IPS-18a (cell line): ENCODE data around the gene PRKCA.

Experiments
- H3K27ac ChIP-seq: one replicate; pipeline ENCODE4 v1.5.1; 2013; ENCODE audit warnings: low read length
- H3K27me3 ChIP-seq: one replicate; pipeline ENCODE4 v1.6.1; 2013; ENCODE audit warnings: mild to moderate bottlenecking, low read length; ENCODE audit not compliant: control insufficient read depth, insufficient read depth
- H3K36me3 ChIP-seq: one replicate; pipeline ENCODE4 v1.6.1; 2013; ENCODE audit warnings: low read depth, low read length; ENCODE audit not compliant: control insufficient read depth
- H3K4me1 ChIP-seq: one replicate; pipeline ENCODE4 v1.6.1; 2013; ENCODE audit warnings: low read depth, low read length; ENCODE audit not compliant: control insufficient read depth
- H3K4me3 ChIP-seq: one replicate; pipeline ENCODE4 v1.5.1; 2013; ENCODE audit warnings: low read length
- H3K9ac ChIP-seq: one replicate; pipeline ENCODE4 v1.6.1; 2013; ENCODE audit warnings: mild to moderate bottlenecking, low read length, moderate library complexity
- H3K9me3 ChIP-seq: one replicate; pipeline ENCODE4 v1.6.1; 2013; ENCODE audit warnings: low read depth, low read length; ENCODE audit not compliant: control insufficient read depth

Gene PRKCA

DNA sequence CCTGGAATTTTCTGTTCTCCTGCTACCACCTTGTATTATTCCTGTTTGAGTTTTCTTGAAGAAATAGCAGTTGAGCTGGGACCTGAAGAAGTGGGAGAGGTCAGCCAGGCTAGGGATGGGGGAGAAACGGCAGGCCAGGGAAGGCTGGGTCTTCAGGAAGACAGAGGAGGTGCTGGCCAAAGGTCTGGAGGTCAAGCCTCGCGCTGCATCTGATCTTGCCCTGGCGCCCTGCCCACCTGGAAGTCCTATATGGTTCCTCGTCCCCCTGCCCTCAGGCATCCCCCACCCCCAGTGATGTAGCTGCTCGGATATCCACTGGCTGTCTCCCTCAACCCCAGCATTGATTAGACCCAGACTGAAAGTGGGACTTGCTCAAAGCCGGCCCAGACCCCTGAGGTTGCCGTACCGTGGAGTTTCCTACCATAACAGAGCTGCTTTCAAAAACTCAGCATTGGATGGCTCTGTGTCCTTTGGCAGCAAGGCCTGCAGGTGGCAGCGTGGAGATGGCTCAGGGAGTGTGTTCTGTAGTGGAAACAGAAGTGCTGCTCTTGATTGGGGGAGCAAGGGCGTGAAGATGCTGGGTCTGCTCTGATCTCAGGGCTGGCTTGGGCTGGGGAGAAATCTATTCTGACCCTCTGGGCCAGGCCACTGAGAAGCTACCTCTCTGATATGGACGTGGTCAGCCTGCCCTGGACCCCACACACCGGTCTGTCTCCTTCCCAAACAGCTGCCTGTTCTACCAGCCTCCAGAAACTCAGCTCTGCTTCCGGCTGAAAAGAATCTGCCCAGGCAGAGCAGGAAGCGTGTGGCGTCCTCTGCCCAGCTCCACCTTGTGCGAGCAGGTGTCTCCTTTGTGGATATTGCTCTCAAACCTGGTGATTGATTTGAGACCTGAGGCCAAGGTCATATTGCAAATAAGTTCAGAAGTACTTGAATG is 425.5 kb downstream of the PRKCA start:
- H3K36me3 ChIP-seq = no peaks in the 10 kb centered on the region
- H3K4me1 ChIP-seq = peaks cover 14% of the 10 kb centered on the region
- H3K4me3 ChIP-seq = no peak overlapping the region
- H3K27ac ChIP-seq = no peak overlapping the region
- H3K9ac ChIP-seq = no peak overlapping the region
- no peaks in the 10 kb centered on the region for H3K27me3 ChIP-seq
- no peaks in the 10 kb centered on the region for H3K9me3 ChIP-seq

DNA sequence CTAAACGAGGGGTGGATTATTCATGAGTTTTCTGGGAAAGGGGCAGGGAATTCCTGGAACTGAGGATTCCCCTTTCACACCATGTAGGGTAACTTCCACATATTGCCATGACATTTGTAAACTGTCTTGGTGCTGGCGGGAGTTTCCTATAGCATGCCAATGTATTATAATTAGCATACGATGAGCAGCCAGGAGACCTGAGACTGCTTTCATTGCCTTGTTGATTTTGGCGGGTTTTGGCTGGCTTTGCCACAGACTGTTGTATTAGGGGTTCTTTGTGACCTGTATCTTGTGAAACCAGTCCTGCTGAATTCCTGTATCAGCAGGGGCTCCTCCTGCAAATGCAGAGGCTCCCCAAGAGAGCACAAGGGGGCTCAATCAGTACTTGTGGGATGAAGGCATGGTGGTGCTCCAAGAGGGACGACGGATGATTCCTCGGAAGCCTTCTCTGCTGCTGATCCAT is 428.1 kb downstream of the PRKCA start:
- peak overlapping the region; percentile 33 for H3K9ac ChIP-seq
- H3K9me3 ChIP-seq = no peaks in the 10 kb centered on the region
- no peak overlapping the region for H3K4me3 ChIP-seq
- peak overlapping the region; percentile 35 for H3K27ac ChIP-seq
- peaks cover 9% of the 10 kb centered on the region for H3K4me1 ChIP-seq
- H3K27me3 ChIP-seq = no peaks in the 10 kb centered on the region
- no peaks in the 10 kb centered on the region for H3K36me3 ChIP-seq

DNA sequence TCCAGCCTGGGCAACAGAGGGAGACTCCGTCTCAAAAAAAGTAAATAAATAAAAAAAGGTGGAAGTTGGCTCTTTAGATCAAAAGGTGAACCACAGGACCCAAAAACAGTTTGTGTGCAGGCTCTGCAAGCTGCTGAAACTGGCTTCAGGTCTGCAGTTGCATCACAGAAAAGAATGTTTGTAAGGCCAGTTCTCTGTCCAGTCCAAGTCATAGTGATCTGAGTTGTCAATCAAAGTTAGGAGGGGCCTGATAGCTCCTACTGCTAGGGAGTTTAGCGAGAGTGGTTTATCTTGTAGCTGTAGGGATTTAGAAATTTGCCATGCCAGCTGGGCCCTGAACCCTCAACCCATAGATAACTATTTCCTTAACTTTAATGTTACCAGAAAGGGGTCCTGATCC is 431.3 kb downstream of the PRKCA start:
- Histone ChIP-seq H3K4me3 (no peak overlapping the region), H3K27ac (no peak overlapping the region), H3K27me3 (no peaks in the 10 kb centered on the region), H3K36me3 (no peaks in the 10 kb centered on the region), H3K4me1 (peaks cover 9% of the 10 kb centered on the region), H3K9ac (no peak overlapping the region), H3K9me3 (no peaks in the 10 kb centered on the region)

DNA sequence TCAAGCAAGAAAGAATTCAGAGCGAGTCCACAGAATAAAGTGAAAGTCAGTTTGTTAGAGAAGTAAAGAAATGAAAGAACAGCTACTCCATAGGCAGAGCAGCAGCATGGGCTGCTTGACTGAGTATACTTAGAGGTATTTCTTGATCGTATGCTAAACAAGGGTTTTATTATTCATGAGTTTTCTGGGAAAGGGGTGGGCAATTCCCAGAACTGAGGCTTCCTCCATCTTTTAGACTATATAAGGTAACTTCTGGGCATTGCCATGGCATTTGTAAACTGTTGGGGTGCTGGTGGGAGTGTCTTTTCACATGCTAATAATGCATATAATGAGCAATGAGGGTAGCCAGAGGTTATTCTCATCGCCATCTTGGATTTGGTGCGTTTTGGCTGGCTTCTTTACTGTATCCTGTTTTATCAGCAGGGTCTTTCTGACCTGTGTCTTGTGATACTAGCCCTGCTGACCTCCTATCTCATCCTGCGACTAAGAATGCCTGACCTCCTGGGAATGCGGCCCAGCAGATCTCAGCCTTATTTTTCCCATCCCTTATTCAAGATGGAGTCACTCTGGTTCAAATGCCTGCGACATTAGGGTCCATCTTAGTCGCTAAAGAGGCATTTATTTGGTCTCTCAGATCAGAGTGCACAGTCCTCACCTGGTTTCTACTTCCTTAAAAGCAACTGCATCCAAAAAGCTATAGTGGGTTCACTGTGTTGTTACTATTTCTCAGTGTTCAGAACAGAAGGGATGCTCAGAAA is 432.0 kb downstream of the PRKCA start:
- Histone ChIP-seq H3K9ac (no peak overlapping the region), H3K4me1 (peaks cover 9% of the 10 kb centered on the region), H3K4me3 (no peak overlapping the region), H3K27me3 (no peaks in the 10 kb centered on the region), H3K9me3 (no peaks in the 10 kb centered on the region), H3K27ac (no peak overlapping the region), H3K36me3 (no peaks in the 10 kb centered on the region)

DNA sequence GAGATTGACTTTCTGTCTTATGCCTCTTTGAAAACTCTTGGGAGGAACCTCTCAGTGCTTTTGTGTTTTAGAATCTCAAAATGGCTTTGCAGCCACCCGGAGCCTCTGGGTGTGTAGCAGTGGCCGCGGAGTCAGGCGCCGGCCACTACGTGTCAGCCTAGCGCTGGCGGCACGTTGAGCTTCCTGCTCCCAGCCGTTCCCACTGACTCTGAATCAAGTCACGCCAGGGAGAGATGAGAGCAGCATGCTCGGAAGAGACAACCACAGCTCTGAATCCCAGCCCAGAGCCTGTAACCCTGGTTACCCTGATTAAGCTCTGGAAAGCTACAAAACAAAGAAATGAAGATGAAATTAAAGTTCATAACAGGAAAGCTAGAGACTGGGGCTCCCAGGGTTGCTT is 435.1 kb downstream of the PRKCA start:
- Histone ChIP-seq H3K36me3 (no peaks in the 10 kb centered on the region), H3K9me3 (no peaks in the 10 kb centered on the region), H3K4me1 (no peaks in the 10 kb centered on the region)

DNA sequence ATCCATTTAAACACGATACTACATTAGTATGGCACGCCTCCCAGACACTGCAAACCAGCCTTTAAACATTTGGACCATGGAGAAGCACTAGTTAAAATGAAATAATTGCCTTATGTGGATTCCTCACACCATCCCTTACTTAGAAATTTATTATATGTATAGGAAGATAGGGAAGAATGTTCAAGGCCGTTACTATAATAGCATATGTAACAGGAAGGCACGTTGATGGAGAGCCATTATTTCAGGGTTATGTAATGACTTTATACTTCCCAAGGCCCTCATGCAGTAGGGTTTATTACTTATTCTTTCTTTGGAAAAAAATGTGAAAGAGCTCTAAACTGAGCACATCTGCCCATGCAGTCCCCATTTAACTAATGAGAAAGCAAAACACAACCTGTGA is 435.9 kb downstream of the PRKCA start:
- no peaks in the 10 kb centered on the region for H3K27me3 ChIP-seq
- no peak overlapping the region for H3K27ac ChIP-seq
- no peaks in the 10 kb centered on the region for H3K36me3 ChIP-seq
- no peak overlapping the region for H3K9ac ChIP-seq
- no peaks in the 10 kb centered on the region for H3K4me1 ChIP-seq
- H3K4me3 ChIP-seq = no peak overlapping the region
- H3K9me3 ChIP-seq = no peaks in the 10 kb centered on the region

More for the DNA sequence above, 435.1 kb downstream of the PRKCA start:
- no peaks in the 10 kb centered on the region for H3K27me3 ChIP-seq
- no peak overlapping the region for H3K27ac ChIP-seq
- no peak overlapping the region for H3K4me3 ChIP-seq
- H3K9ac ChIP-seq = no peak overlapping the region

DNA sequence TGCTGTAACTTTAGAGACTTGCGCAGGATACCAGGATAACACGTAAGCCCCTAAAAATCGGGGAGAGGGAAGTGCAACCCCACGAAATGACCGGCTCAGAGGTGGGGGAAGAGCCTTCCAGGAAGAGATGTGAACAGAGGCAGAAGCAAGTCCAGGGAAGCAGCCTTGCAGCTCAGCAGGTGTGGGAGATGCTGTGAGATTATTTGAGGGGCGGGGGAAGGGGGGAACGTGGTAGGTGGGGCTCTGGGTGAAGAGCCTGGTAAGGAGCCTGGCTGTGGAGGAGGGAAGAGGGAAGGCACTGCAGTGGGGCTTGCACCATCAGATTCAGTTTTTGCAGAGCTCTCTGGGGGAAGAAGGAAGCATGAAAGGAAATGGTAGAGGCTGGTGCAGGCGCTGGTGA is 437.1 kb downstream of the PRKCA start:
- Histone ChIP-seq H3K9me3 (no peaks in the 10 kb centered on the region), H3K9ac (no peak overlapping the region), H3K4me1 (no peaks in the 10 kb centered on the region), H3K27me3 (no peaks in the 10 kb centered on the region), H3K4me3 (no peak overlapping the region), H3K36me3 (no peaks in the 10 kb centered on the region), H3K27ac (no peak overlapping the region)

DNA sequence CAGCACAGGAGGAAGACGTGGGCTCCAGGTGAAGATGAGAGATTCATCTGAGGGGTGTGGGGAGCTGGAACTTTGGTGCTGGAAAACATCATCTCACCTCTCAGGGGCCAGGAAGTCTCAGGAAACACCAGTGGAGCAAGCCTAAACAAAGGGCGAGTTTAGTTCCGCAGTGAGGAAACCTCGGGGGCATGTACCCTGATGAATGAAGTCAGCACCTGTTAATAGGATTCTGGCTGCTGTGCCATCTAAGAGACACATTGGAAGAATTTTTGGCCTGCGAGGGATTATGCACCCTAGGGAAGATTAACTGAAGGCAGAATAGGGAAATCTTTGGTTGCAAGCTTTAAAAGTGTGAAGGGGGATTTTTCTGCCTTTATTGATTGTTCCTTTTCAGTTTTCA is 437.8 kb downstream of the PRKCA start:
- no peak overlapping the region for H3K27ac ChIP-seq
- no peaks in the 10 kb centered on the region for H3K27me3 ChIP-seq
- H3K9ac ChIP-seq = no peak overlapping the region
- no peaks in the 10 kb centered on the region for H3K9me3 ChIP-seq
- no peak overlapping the region for H3K4me3 ChIP-seq
- H3K36me3 ChIP-seq = no peaks in the 10 kb centered on the region
- no peaks in the 10 kb centered on the region for H3K4me1 ChIP-seq

DNA sequence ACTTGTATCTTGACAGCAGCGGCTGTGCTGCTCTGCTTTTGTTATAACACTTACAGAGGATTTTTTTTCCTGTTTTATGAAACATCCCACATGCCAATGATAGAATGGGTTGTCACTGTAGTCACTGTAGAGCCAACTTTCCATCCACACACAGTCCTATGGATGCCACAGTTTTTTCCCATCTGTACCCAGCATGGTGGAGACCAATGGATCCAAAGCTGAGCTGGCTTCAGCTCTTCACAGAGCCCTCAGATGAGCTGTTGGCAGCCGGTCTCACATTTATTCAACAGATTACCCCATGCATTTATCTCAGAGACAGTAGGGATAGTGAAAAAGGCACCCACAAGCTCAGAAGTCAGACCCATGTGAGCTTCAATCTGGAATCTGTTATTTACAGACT is 441.1 kb downstream of the PRKCA start:
- H3K9ac ChIP-seq = no peak overlapping the region
- no peaks in the 10 kb centered on the region for H3K36me3 ChIP-seq
- H3K27me3 ChIP-seq = no peaks in the 10 kb centered on the region
- H3K4me3 ChIP-seq = no peak overlapping the region
- H3K4me1 ChIP-seq = peaks cover 8% of the 10 kb centered on the region
- H3K27ac ChIP-seq = no peak overlapping the region
- H3K9me3 ChIP-seq = no peaks in the 10 kb centered on the region

DNA sequence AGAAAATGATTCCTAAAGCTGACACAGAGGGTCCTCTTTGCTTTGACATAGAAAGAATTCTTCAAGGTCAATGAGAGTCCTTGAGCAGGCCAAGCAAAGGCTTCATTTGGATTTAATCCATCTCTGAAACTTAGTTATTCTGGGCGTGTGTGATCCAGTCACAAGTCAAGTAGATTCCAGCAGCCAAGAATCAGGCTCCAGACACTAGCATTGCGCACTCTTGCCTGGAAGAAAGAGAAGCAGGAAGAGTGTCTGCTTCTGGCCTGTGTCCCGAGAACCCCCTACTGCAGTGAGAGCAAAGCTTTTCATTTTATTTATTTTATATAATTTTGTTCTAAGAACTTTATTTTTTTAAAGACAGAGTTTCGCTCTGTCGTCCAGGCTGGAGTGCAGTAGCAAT is 444.3 kb downstream of the PRKCA start:
- H3K4me3 ChIP-seq = no peak overlapping the region
- H3K36me3 ChIP-seq = no peaks in the 10 kb centered on the region
- no peaks in the 10 kb centered on the region for H3K9me3 ChIP-seq

DNA sequence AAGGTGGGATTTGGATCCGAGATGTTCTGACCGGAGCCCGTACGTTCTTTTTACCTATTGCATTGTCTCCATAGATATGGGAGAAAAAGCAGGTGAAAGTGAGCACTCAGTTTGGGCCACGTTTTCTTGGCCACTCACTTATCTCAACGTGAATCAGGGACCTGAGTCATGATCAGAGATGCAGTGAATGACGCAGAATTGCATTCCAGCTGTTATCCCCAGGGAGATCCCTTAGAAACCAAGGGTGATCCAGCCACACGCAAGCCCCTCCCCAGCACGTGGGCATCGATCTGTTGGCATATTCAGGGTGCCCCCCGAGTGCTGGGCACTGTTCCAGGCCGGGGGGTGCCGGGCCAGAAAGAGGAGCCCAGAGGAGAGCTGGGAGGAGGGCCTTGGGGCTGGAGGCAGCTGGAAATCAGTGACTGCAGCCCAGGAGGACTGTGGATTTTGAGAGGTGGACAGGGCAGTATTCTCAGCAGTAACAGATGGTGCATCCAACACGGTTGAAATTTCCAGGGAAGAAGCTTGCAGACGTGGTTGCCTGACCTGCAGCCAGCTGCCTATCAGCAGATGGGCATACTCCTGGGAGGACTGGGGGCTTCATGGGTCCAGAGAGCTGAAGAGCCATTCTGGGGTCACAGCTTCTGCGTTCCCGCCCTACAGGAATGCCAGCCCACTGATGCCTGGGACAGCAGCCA is 445.3 kb downstream of the PRKCA start:
- H3K4me3 ChIP-seq = no peak overlapping the region
- no peak overlapping the region for H3K9ac ChIP-seq
- H3K4me1 ChIP-seq = peaks cover 8% of the 10 kb centered on the region
- no peaks in the 10 kb centered on the region for H3K27me3 ChIP-seq
- H3K9me3 ChIP-seq = no peaks in the 10 kb centered on the region
- no peaks in the 10 kb centered on the region for H3K36me3 ChIP-seq
- no peak overlapping the region for H3K27ac ChIP-seq

More for the DNA sequence above, 444.3 kb downstream of the PRKCA start:
- H3K27me3 ChIP-seq = no peaks in the 10 kb centered on the region
- H3K27ac ChIP-seq = no peak overlapping the region
- H3K9ac ChIP-seq = no peak overlapping the region
- H3K4me1 ChIP-seq = peaks cover 8% of the 10 kb centered on the region
